Measurements from ENCODE around the gene DHRS11.

DHRS11 gene

GRCh38 chr17:36553459-36553858, 38.2 kb upstream of the DHRS11 start:
- Histone ChIP-seq H3K27me3 (ENCODE audit: insufficient read depth, low read length) (no peaks in the 10 kb centered on the region), H3K79me2 (ENCODE audit: control insufficient read depth, insufficient read depth, low read length, unreplicated experiment) (peaks cover 90% of the 10 kb centered on the region), H2AFZ (ENCODE audit: low read length, unreplicated experiment) (no peak overlapping the region), H3K4me1 (ENCODE audit: control insufficient read depth, insufficient read depth, low read length, unreplicated experiment) (peaks cover 9% of the 10 kb centered on the region), H3K36me3 (ENCODE audit: insufficient read depth, low read length) (peaks cover 23% of the 10 kb centered on the region; the same call in 1 of the 2 replicates), H3K4me3 (ENCODE audit: low read depth, low read length) (no peak overlapping the region), H3K27ac (ENCODE audit: low read depth, low read length) (no peak overlapping the region)

- H3K79me2 ChIP-seq (ENCODE audit: control insufficient read depth, insufficient read depth, low read length, unreplicated experiment) = peaks cover 51% of the 10 kb centered on the region
- no peaks in the 10 kb centered on the region for H3K27me3 ChIP-seq (ENCODE audit: insufficient read depth, low read length)
- no peak overlapping the region for H3K4me3 ChIP-seq (ENCODE audit: low read depth, low read length)
- peaks cover 34% of the 10 kb centered on the region for H3K36me3 ChIP-seq (ENCODE audit: insufficient read depth, low read length)
- H2AFZ ChIP-seq (ENCODE audit: low read length, unreplicated experiment) = no peak overlapping the region
- no peaks in the 10 kb centered on the region for H3K4me1 ChIP-seq (ENCODE audit: control insufficient read depth, insufficient read depth, low read length, unreplicated experiment)
- no peak overlapping the region for H3K27ac ChIP-seq (ENCODE audit: low read depth, low read length)
Measured at GRCh38 chr17:36566081-36566480, 25.6 kb upstream of the DHRS11 start.

DNA sequence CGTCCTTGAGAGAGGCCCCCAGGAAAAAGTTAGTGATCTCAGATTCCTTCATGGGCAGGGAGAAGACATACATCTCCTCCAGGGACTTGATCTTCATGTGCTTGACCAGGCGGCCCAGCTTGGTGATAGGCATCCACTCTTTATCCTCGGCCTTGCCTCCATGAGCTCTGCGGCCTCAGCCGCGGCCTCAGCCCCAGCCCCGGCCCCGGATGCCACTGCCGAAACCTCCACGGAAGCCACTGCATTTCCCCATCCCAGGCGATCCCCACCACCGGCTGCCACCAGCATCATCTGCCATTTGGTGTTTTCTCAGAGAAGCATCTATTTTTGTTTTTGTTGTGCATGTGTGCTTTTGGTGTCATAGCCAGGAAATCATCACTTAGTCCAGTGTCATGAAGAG, 16.7 kb upstream of the DHRS11 start:
- peaks cover 28% of the 10 kb centered on the region for H3K36me3 ChIP-seq (ENCODE audit: insufficient read depth, low read length)
- no peak overlapping the region for H3K27ac ChIP-seq (ENCODE audit: low read depth, low read length)
- H3K27me3 ChIP-seq (ENCODE audit: insufficient read depth, low read length) = no peaks in the 10 kb centered on the region
- no peak overlapping the region for H2AFZ ChIP-seq (ENCODE audit: low read length, unreplicated experiment)
- peaks cover 60% of the 10 kb centered on the region for H3K79me2 ChIP-seq (ENCODE audit: control insufficient read depth, insufficient read depth, low read length, unreplicated experiment)
- peaks cover 5% of the 10 kb centered on the region for H3K4me1 ChIP-seq (ENCODE audit: control insufficient read depth, insufficient read depth, low read length, unreplicated experiment)
- H3K4me3 ChIP-seq (ENCODE audit: low read depth, low read length) = no peak overlapping the region

DNA sequence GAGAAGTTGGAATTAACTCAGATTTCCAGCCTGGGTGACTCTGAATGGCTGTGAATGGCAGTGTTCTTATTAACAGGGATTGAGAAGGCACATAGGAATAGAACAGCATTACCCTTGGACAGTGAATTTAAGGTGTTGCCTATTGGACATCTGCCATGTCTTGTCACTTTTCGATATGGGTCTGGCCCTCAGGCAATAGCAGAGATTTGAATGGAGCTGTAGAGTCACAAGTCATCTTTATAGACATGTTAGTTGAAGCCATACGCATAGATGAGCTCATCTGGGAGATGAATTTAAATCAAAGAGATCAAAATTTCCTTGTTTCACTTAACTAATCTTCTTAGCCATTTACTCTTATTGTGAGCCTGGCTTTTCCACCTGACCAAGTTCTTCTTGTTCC, 14.9 kb upstream of the DHRS11 start:
- Histone ChIP-seq H2AFZ (ENCODE audit: low read length, unreplicated experiment) (no peak overlapping the region), H3K4me3 (ENCODE audit: low read depth, low read length) (no peak overlapping the region), H3K27me3 (ENCODE audit: insufficient read depth, low read length) (no peaks in the 10 kb centered on the region), H3K27ac (ENCODE audit: low read depth, low read length) (no peak overlapping the region), H3K4me1 (ENCODE audit: control insufficient read depth, insufficient read depth, low read length, unreplicated experiment) (peaks cover 5% of the 10 kb centered on the region), H3K36me3 (ENCODE audit: insufficient read depth, low read length) (peaks cover 27% of the 10 kb centered on the region), H3K79me2 (ENCODE audit: control insufficient read depth, insufficient read depth, low read length, unreplicated experiment) (peaks cover 60% of the 10 kb centered on the region)

- no peak overlapping the region for H3K4me3 ChIP-seq (ENCODE audit: low read depth, low read length)
- H2AFZ ChIP-seq (ENCODE audit: low read length, unreplicated experiment) = no peak overlapping the region
- H3K4me1 ChIP-seq (ENCODE audit: control insufficient read depth, insufficient read depth, low read length, unreplicated experiment) = peaks cover 5% of the 10 kb centered on the region
- no peak overlapping the region for H3K27ac ChIP-seq (ENCODE audit: low read depth, low read length)
- H3K79me2 ChIP-seq (ENCODE audit: control insufficient read depth, insufficient read depth, low read length, unreplicated experiment) = peaks cover 46% of the 10 kb centered on the region
- H3K27me3 ChIP-seq (ENCODE audit: insufficient read depth, low read length) = no peaks in the 10 kb centered on the region
- H3K36me3 ChIP-seq (ENCODE audit: insufficient read depth, low read length) = peaks cover 31% of the 10 kb centered on the region
Measured at GRCh38 chr17:36578671-36579070, 13.0 kb upstream of the DHRS11 start.

- no peaks in the 10 kb centered on the region for H3K27me3 ChIP-seq (ENCODE audit: insufficient read depth, low read length)
- H2AFZ ChIP-seq (ENCODE audit: low read length, unreplicated experiment) = no peak overlapping the region
- peaks cover 1% of the 10 kb centered on the region for H3K4me1 ChIP-seq (ENCODE audit: control insufficient read depth, insufficient read depth, low read length, unreplicated experiment)
- H3K4me3 ChIP-seq (ENCODE audit: low read depth, low read length) = no peak overlapping the region
- no peak overlapping the region for H3K27ac ChIP-seq (ENCODE audit: low read depth, low read length)
- H3K36me3 ChIP-seq (ENCODE audit: insufficient read depth, low read length) = peaks cover 39% of the 10 kb centered on the region
- H3K79me2 ChIP-seq (ENCODE audit: control insufficient read depth, insufficient read depth, low read length, unreplicated experiment) = peaks cover 11% of the 10 kb centered on the region
Measured at GRCh38 chr17:36583787-36584186, 7.9 kb upstream of the DHRS11 start.

DNA sequence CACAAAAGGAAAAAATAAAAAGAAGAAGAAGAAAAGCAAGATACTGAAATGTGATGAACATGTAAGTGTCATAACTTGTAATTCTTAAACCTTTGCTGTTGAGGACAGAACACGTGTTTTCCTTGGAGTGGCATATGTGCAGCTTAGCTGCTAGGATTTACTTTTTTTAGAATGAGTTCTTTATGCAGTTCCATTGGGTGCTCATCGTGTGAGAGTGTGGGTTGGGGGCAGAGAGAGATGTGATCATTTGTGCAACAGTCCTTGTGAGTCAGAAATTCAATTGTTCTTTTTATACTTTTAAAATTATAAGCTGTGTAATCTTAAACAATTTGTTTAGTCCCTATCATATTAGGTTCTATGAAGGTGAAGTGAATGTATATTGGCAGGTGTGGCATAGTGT, 5.5 kb upstream of the DHRS11 start:
- H3K27me3 ChIP-seq (ENCODE audit: insufficient read depth, low read length) = no peaks in the 10 kb centered on the region
- H3K79me2 ChIP-seq (ENCODE audit: control insufficient read depth, insufficient read depth, low read length, unreplicated experiment) = peaks cover 6% of the 10 kb centered on the region
- no peak overlapping the region for H3K27ac ChIP-seq (ENCODE audit: low read depth, low read length)
- no peak overlapping the region for H2AFZ ChIP-seq (ENCODE audit: low read length, unreplicated experiment)
- peaks cover 37% of the 10 kb centered on the region for H3K36me3 ChIP-seq (ENCODE audit: insufficient read depth, low read length)
- no peak overlapping the region for H3K4me3 ChIP-seq (ENCODE audit: low read depth, low read length)
- H3K4me1 ChIP-seq (ENCODE audit: control insufficient read depth, insufficient read depth, low read length, unreplicated experiment) = peaks cover 8% of the 10 kb centered on the region

GRCh38 chr17:36590082-36590481, 1.6 kb upstream of the DHRS11 start:
- H3K36me3 ChIP-seq (ENCODE audit: insufficient read depth, low read length) = peaks cover 29% of the 10 kb centered on the region

DNA sequence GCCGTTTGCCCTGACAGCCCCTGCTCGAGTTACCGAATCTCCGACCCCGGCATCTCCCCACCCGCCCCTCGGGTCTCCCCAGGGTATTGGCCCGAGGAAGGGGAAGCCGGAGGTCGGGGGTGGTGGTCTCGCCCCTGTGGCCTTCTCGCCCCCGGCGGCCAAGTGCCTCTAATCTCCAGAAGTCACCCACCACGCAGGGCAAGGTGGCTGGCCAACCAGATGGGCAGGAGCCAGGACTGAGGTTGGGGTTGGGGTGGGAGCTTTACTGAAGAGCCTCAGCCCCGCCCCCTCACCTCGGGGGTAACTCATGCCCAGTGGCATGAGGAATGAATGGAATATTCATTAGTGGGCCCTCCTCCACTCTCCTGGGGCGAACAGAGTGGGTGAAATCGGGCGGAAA, 637 bp downstream of the DHRS11 start:
- Histone ChIP-seq H3K27me3 (ENCODE audit: insufficient read depth, low read length) (no peaks in the 10 kb centered on the region), H3K79me2 (ENCODE audit: control insufficient read depth, insufficient read depth, low read length, unreplicated experiment) (peaks cover 7% of the 10 kb centered on the region), H3K4me3 (ENCODE audit: low read depth, low read length) (peak overlapping the region; percentile 89), H3K36me3 (ENCODE audit: insufficient read depth, low read length) (peaks cover 12% of the 10 kb centered on the region), H3K27ac (ENCODE audit: low read depth, low read length) (no peak overlapping the region), H3K4me1 (ENCODE audit: control insufficient read depth, insufficient read depth, low read length, unreplicated experiment) (peaks cover 14% of the 10 kb centered on the region), H2AFZ (ENCODE audit: low read length, unreplicated experiment) (no peak overlapping the region)

More at GRCh38 chr17:36590082-36590481, 1.6 kb upstream of the DHRS11 start:
- H3K4me1 ChIP-seq (ENCODE audit: control insufficient read depth, insufficient read depth, low read length, unreplicated experiment) = peaks cover 14% of the 10 kb centered on the region
- H3K27me3 ChIP-seq (ENCODE audit: insufficient read depth, low read length) = no peaks in the 10 kb centered on the region
- H2AFZ ChIP-seq (ENCODE audit: low read length, unreplicated experiment) = no peak overlapping the region
- peaks cover 7% of the 10 kb centered on the region for H3K79me2 ChIP-seq (ENCODE audit: control insufficient read depth, insufficient read depth, low read length, unreplicated experiment)
- H3K27ac ChIP-seq (ENCODE audit: low read depth, low read length) = no peak overlapping the region
- H3K4me3 ChIP-seq (ENCODE audit: low read depth, low read length) = no peak overlapping the region

DNA sequence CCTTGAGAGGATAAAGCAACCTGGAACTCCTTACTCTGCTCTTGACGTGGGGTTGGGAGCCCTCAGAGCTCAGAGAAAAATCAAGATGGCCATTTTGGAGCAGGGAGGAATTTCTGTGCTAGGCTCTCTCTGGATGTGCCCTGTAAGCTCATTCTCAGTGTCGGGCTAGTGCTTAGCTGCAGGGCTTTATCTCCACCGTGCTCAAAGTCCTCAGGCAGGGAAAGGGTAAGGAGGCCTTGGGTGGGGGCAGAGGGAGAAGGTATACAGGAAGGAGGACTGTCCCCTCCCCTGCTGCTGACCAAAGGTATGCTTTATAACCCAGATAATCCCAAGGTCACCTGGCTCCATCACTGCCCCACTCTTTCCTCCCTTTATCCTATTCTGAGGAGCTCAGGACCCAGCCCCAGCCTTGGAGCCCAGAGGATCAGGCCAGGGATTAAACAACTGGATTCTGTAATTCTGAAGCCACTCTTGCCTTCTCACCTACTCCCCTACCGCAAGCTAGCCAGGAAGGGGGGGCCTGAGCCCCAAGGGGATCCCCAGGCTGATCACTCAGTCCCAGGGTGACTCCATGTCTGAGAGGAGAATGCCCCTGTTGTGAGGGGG, 1.1 kb downstream of the DHRS11 start:
- H3K4me1 ChIP-seq (ENCODE audit: control insufficient read depth, insufficient read depth, low read length, unreplicated experiment) = peaks cover 14% of the 10 kb centered on the region
- H2AFZ ChIP-seq (ENCODE audit: low read length, unreplicated experiment) = no peak overlapping the region

DNA sequence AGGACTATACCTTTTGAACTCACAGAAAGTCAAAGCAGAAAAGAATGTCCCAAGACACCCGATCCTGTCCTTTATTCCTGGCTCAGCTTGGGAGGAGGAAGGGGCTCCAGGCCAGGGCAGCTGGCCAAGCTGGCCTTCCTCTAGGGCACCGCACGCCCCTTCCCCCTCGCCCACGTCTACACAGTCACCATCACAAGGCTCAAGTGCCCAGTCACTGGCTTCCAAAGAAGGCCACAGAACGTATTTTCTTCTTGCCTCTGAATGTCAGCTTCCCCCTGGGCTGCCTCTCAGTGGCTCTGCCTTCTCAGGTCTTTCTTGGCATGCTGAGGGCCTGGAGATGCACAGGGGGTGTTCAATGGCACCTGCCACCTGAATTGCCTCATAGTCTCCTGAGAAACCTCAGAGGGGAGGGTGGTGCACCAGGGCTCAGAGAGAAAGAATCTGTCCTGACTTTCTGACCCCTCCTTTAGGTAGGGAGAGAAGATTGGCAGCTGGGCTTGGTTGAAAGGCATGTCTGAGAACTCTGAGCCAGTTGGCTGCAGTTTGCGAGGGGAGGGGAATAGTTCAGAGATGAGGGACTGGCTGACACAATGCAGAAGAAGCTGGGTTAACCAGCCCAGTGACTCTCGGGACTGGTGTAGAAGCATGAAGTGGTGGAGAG, 2.1 kb downstream of the DHRS11 start:
- Histone ChIP-seq H3K27ac (ENCODE audit: low read depth, low read length) (no peak overlapping the region), H3K4me3 (ENCODE audit: low read depth, low read length) (no peak overlapping the region)

More for the DNA sequence above, 1.1 kb downstream of the DHRS11 start:
- H3K36me3 ChIP-seq (ENCODE audit: insufficient read depth, low read length) = peaks cover 10% of the 10 kb centered on the region
- no peaks in the 10 kb centered on the region for H3K27me3 ChIP-seq (ENCODE audit: insufficient read depth, low read length)
- H3K4me3 ChIP-seq (ENCODE audit: low read depth, low read length) = peak overlapping the region; percentile 89
- no peak overlapping the region for H3K27ac ChIP-seq (ENCODE audit: low read depth, low read length)
- peaks cover 7% of the 10 kb centered on the region for H3K79me2 ChIP-seq (ENCODE audit: control insufficient read depth, insufficient read depth, low read length, unreplicated experiment)

More for the DNA sequence above, 2.1 kb downstream of the DHRS11 start:
- H3K4me1 ChIP-seq (ENCODE audit: control insufficient read depth, insufficient read depth, low read length, unreplicated experiment) = peaks cover 14% of the 10 kb centered on the region
- no peak overlapping the region for H2AFZ ChIP-seq (ENCODE audit: low read length, unreplicated experiment)
- no peaks in the 10 kb centered on the region for H3K27me3 ChIP-seq (ENCODE audit: insufficient read depth, low read length)
- peaks cover 7% of the 10 kb centered on the region; the same call in 1 of the 2 replicates for H3K36me3 ChIP-seq (ENCODE audit: insufficient read depth, low read length)
- peaks cover 7% of the 10 kb centered on the region for H3K79me2 ChIP-seq (ENCODE audit: control insufficient read depth, insufficient read depth, low read length, unreplicated experiment)

Measured in ACC112 (cell line).